ENCODE measurements around the gene SRGAP3. TPM values are rescaled to one million over a fixed set of nuclear protein-coding genes. Genes with fewer than 3 reads are reported as not detected.
A peak's percentile ranks its signal among the peaks of the same experiment; 100 is the strongest.

Gene SRGAP3
- total and polyA plus RNA-seq, 7 donors, result 0.69 to 7.7 (median 5.8) TPM

DNA sequence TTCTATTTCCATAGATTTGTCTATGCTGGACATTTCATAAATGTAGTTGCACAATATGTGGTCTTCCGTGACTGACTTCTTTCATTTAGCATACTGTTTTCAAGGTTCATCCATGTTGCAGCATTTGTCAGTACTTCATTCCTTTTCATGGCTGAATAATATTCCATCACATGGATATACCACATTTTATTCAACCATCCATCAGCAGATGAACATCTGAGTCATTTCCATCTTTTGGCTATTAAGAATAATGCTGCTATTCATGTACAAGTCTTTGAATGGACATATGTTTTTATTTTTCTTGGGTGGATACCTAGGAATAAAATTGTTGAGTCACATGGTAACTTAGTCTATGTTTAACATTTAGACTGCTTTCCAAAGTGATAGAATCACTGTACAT, 186.9 kb downstream of the SRGAP3 start:
- Histone ChIP-seq H3K4me3 (no peak overlapping the region), H3K9me3 (no peaks in the 10 kb centered on the region), H3K27me3 (no peaks in the 10 kb centered on the region), H3K4me1 (no peaks in the 10 kb centered on the region), H3K27ac (no peak overlapping the region), H3K36me3 (no peaks in the 10 kb centered on the region)
- WGBS, 2 donors, result 2 to 96% methylated on average over 1 of the region's 1 CpG
- TF ChIP-seq POLR2AphosphoS5 (IDR thresholded peaks at IDR 0.05), result no peak
- no peak for TF ChIP-seq POLR2A (IDR thresholded peaks at IDR 0.05)
- TF ChIP-seq, protein P1, sequence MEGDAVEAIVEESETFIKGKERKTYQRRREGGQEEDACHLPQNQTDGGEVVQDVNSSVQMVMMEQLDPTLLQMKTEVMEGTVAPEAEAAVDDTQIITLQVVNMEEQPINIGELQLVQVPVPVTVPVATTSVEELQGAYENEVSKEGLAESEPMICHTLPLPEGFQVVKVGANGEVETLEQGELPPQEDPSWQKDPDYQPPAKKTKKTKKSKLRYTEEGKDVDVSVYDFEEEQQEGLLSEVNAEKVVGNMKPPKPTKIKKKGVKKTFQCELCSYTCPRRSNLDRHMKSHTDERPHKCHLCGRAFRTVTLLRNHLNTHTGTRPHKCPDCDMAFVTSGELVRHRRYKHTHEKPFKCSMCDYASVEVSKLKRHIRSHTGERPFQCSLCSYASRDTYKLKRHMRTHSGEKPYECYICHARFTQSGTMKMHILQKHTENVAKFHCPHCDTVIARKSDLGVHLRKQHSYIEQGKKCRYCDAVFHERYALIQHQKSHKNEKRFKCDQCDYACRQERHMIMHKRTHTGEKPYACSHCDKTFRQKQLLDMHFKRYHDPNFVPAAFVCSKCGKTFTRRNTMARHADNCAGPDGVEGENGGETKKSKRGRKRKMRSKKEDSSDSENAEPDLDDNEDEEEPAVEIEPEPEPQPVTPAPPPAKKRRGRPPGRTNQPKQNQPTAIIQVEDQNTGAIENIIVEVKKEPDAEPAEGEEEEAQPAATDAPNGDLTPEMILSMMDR (IDR thresholded peaks at IDR 0.05), result no peak
- TF ChIP-seq EP300 (IDR thresholded peaks at IDR 0.05), result no peak
- intact Hi-C loops (cut with DNase I), result no loop called here
- DNase-seq, result no peak

DNA sequence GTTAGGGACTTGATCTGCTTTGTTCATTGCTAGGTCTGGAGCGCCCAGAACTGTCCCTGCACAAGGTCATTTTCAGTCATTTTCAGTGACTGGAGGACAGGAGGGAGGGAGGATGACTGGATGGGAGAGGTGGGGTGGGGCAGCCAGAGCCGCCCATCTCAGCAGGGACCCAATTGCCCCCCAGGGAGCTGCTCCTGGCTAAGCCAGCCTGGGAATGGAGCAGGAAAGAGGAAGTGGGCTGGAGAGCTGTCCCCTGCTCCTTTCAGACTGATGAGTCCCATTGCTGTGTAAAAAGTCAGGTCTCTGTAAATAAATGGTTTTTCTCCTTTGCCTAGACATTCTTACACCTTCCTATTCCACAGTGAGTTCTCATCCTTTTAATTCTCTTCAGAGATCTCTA, 187.8 kb downstream of the SRGAP3 start:
- H3K36me3 ChIP-seq, result no peaks in the 10 kb centered on the region
- H3K4me1 ChIP-seq, result no peaks in the 10 kb centered on the region
- H3K9me3 ChIP-seq, result no peaks in the 10 kb centered on the region
- whole genome bisulfite sequencing, 2 donors, result 89 to 92% methylated on average over 2 of the region's 2 CpGs
- DNase-seq, result peak; percentile 11
- no peak overlapping the region for H3K27ac ChIP-seq
- intact Hi-C loops (cut with DNase I), result no loop called here
- H3K4me3 ChIP-seq, result no peak overlapping the region
- TF ChIP-seq, protein P1 (IDR thresholded peaks at IDR 0.05), result no peak
- TF ChIP-seq POLR2AphosphoS5 (IDR thresholded peaks at IDR 0.05) (no peak), EP300 (IDR thresholded peaks at IDR 0.05) (no peak), POLR2A (IDR thresholded peaks at IDR 0.05) (no peak)
- H3K27me3 ChIP-seq, result no peaks in the 10 kb centered on the region

DNA sequence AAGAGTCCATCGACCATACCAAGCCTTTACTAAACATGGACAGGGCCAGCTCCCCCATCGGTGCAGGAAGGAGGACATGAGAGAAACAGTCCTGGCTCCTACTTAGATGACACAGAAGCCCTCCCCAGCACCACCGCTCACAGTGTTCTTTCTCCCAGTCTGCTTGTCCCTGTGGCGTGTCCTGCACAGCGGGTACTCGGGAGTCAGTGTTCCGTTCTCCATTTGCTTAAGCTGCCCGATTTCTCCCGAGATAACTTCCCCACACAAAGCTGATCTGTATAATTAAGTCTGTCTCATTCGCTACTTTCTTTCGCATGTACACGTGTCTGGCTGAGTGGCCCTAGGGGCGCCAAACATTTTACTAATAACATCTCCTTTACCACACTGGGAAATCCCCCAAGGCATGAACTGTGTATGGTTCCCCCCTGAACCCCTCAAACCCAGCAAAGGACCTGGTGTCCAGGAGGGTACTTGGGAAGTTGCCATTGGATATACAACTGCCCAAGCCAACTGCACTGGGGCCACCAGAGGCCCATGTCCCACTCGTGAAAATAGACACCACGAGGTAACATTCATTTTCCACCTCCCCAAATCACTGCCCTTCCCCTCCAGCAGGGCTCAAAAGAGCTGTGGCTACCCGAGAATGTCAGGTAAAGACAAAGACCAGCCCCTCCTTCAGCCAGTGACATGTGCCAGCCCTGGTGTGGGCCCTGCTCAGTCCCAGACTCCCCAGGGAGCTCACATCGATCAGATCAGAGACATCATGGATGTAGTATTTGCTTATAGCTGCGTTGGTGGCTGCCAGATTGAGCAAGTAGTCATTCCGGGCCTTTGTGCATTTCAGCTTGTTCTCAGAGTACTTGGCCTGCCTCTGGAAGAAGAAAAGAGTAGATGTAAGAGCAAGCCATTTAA, 189.7 kb downstream of the SRGAP3 start:
- no peak for TF ChIP-seq POLR2AphosphoS5 (IDR thresholded peaks at IDR 0.05)
- no peak for TF ChIP-seq POLR2A (IDR thresholded peaks at IDR 0.05)
- no peak for TF ChIP-seq EP300 (IDR thresholded peaks at IDR 0.05)
- TF ChIP-seq, protein P1 (IDR thresholded peaks at IDR 0.05), result no peak
- 89 to 91% methylated on average over 19 of the region's 19 CpGs for WGBS, 2 donors
- no peaks in the 10 kb centered on the region for H3K27me3 ChIP-seq
- H3K4me3 ChIP-seq, result no peak overlapping the region
- DNase-seq, result peak; percentile 40
- H3K4me1 ChIP-seq, result no peaks in the 10 kb centered on the region
- H3K9me3 ChIP-seq, result no peaks in the 10 kb centered on the region
- H3K36me3 ChIP-seq, result no peaks in the 10 kb centered on the region
- intact Hi-C loops (cut with DNase I), result no loop called here
- H3K27ac ChIP-seq, result no peak overlapping the region

DNA sequence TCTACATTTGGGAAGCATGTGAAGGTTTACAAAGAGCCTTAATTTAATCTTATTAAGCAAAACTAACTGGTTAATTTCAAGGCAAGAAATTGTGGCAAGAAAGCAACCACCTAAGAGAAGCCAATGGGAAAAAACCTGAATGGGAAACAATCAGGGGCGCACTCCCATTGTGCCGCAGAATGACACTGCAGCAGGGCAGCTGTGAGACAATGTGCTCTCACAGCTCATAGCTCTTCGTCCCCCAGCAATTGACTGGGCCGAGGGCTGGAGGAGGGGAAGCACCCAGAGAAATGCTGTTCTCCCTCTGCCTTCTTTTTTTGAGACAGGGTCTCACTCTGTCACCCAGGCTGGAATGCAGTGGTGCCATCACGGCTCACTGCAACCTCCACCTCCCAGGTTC, 192.9 kb downstream of the SRGAP3 start:
- intact Hi-C loops (cut with DNase I), result no loop called here
- H3K27ac ChIP-seq, result no peak overlapping the region
- H3K36me3 ChIP-seq, result peaks cover 0 to 4% (median 0%) of the 10 kb centered on the region in 4 donors
- no peak overlapping the region for H3K4me3 ChIP-seq
- WGBS, 2 donors, result 77 to 78% methylated on average over 5 of the region's 5 CpGs
- peak; percentile 9 for DNase-seq
- TF ChIP-seq EP300 (IDR thresholded peaks at IDR 0.05), result no peak
- TF ChIP-seq, protein P1 (IDR thresholded peaks at IDR 0.05), result no peak
- H3K27me3 ChIP-seq, result no peaks in the 10 kb centered on the region
- H3K9me3 ChIP-seq, result no peaks in the 10 kb centered on the region
- no peaks in the 10 kb centered on the region for H3K4me1 ChIP-seq
